ENCODE results near the gene BANF1.

Gene BANF1

GRCh38 chr11:65973439-65974110, 28.7 kb upstream of the BANF1 start:
- TF ChIP-seq TAF1 (IDR thresholded peaks at IDR 0.05; ENCODE audit: borderline replicate concordance, insufficient read depth, low read length), result no peak
- TF ChIP-seq FOXP2 (optimal IDR thresholded peaks at IDR 0.05; ENCODE audit: borderline replicate concordance, extremely low read depth, extremely low read length, insufficient read depth), result no peak
- TF ChIP-seq POLR2AphosphoS5 (IDR thresholded peaks at IDR 0.05; ENCODE audit: low read depth, low read length), result no peak
- TF ChIP-seq SIN3A (IDR thresholded peaks at IDR 0.05; ENCODE audit: borderline replicate concordance, insufficient read depth, low read length), result no peak
- TF ChIP-seq REST (IDR thresholded peaks at IDR 0.05; ENCODE audit: insufficient read depth in 1 of 2, low read depth in 2 of 2, low read length in 2 of 2), result no peak

GRCh38 chr11:65975771-65976170, 26.5 kb upstream of the BANF1 start:
- TF ChIP-seq FOXP2 (optimal IDR thresholded peaks at IDR 0.05; ENCODE audit: borderline replicate concordance, extremely low read depth, extremely low read length, insufficient read depth) (no peak), REST (IDR thresholded peaks at IDR 0.05; ENCODE audit: insufficient read depth in 1 of 2, low read depth in 2 of 2, low read length in 2 of 2) (0 out of 4 replicates have a peak, but pooled peaks of 1 of the 2 experiments have one; percentile 32)

GRCh38 chr11:65976216-65977176, 25.8 kb upstream of the BANF1 start:
- no peak for TF ChIP-seq TAF1 (IDR thresholded peaks at IDR 0.05; ENCODE audit: borderline replicate concordance, insufficient read depth, low read length)
- no peak for TF ChIP-seq SIN3A (IDR thresholded peaks at IDR 0.05; ENCODE audit: borderline replicate concordance, insufficient read depth, low read length)
- TF ChIP-seq POLR2AphosphoS5 (IDR thresholded peaks at IDR 0.05; ENCODE audit: low read depth, low read length), result no peak
- no peak for TF ChIP-seq FOXP2 (optimal IDR thresholded peaks at IDR 0.05; ENCODE audit: borderline replicate concordance, extremely low read depth, extremely low read length, insufficient read depth)
- TF ChIP-seq REST (IDR thresholded peaks at IDR 0.05; ENCODE audit: insufficient read depth in 1 of 2, low read depth in 2 of 2, low read length in 2 of 2), result no peak

GRCh38 chr11:65977621-65978390, 24.5 kb upstream of the BANF1 start:
- no peak for TF ChIP-seq POLR2AphosphoS5 (IDR thresholded peaks at IDR 0.05; ENCODE audit: low read depth, low read length)
- TF ChIP-seq SIN3A (IDR thresholded peaks at IDR 0.05; ENCODE audit: borderline replicate concordance, insufficient read depth, low read length), result no peak
- TF ChIP-seq REST (IDR thresholded peaks at IDR 0.05; ENCODE audit: insufficient read depth in 1 of 2, low read depth in 2 of 2, low read length in 2 of 2), result no peak
- no peak for TF ChIP-seq FOXP2 (optimal IDR thresholded peaks at IDR 0.05; ENCODE audit: borderline replicate concordance, extremely low read depth, extremely low read length, insufficient read depth)
- TF ChIP-seq TAF1 (IDR thresholded peaks at IDR 0.05; ENCODE audit: borderline replicate concordance, insufficient read depth, low read length), result no peak

All from PFSK-1 (cell line).